Duodenal mucosa (tissue), 2 donors: ENCODE data around the gene NFIC.
"Not testable (repeated sequence)": the region's sequence is repeated elsewhere in the genome, so short reads cannot be mapped to it uniquely, and the experiment has no call there.

Source experiments
- H3K27ac ChIP-seq: one replicate; pipeline ENCODE4 v1.7.0; 2013; ENCODE audit warnings: low read depth, low read length
- H3K27me3 ChIP-seq, 2 donors: one replicate each; pipeline ENCODE4 v1.7.0; 2013; ENCODE audit warnings: low read length in 2 of 2, control low read depth in 1 of 2; ENCODE audit not compliant: insufficient read depth in 2 of 2, control insufficient read depth in 1 of 2
- H3K36me3 ChIP-seq, 2 donors: one replicate each; pipeline ENCODE4 v1.7.0; 2013; ENCODE audit warnings: low read length in 2 of 2, control low read depth in 1 of 2; ENCODE audit not compliant: insufficient read depth in 2 of 2, control insufficient read depth in 1 of 2
- H3K4me1 ChIP-seq, 2 donors: one replicate each; pipeline ENCODE4 v1.7.0; 2013; ENCODE audit warnings: low read length in 2 of 2, control low read depth in 1 of 2; ENCODE audit not compliant: insufficient read depth in 2 of 2, control insufficient read depth in 1 of 2
- H3K4me3 ChIP-seq, 2 donors: one replicate each; pipeline ENCODE4 v1.7.0; 2013; ENCODE audit warnings: low read length in 2 of 2, low read depth in 1 of 2
- H3K9ac ChIP-seq, 2 donors: one replicate each; pipeline ENCODE4 v1.7.0; 2013; ENCODE audit warnings: low read length in 2 of 2, low read depth in 1 of 2
- H3K9me3 ChIP-seq, 2 donors: one replicate each; pipeline ENCODE4 v1.7.0; 2013; ENCODE audit warnings: low read length in 2 of 2, control low read depth in 1 of 2; ENCODE audit not compliant: control insufficient read depth in 1 of 2

The NFIC gene

GRCh38 chr19:3500429-3501101 is 134.2 kb downstream of the NFIC start, which contains the start of gene DOHH:
TSS of gene DOHH (minus strand) at chr19:3500674. CDS start at chr19:3496814, 3,860 bp downstream.
- Histone ChIP-seq H3K27me3 (no peaks in the 10 kb centered on the region), H3K4me1 (peaks cover 10 to 18% of the 10 kb centered on the region in 2 donors), H3K9ac (peak within 1 kb of the TSS; percentile 81 to 96), H3K36me3 (peaks cover 0 to 17% of the 10 kb centered on the region in 2 donors), H3K4me3 (peak within 1 kb of the TSS; percentile 80 to 97), H3K27ac (peak within 1 kb of the TSS; percentile 94), H3K9me3 (no peaks in the 10 kb centered on the region)

- H3K4me1 ChIP-seq: peaks cover 10 to 20% of the 10 kb centered on the region in 2 donors
- H3K36me3 ChIP-seq: peaks cover 0 to 7% of the 10 kb centered on the region in 2 donors
- no peak overlapping the region for H3K27ac ChIP-seq
- no peaks in the 10 kb centered on the region for H3K27me3 ChIP-seq
- H3K4me3 ChIP-seq: no peak overlapping the region
- H3K9me3 ChIP-seq: no peaks in the 10 kb centered on the region
- H3K9ac ChIP-seq: no peak overlapping the region
Observed at GRCh38 chr19:3501780-3502179, 135.4 kb downstream of the NFIC start.

- Histone ChIP-seq H3K4me1 (peaks cover 18 to 28% of the 10 kb centered on the region in 2 donors), H3K36me3 (no peaks in the 10 kb centered on the region), H3K27me3 (no peaks in the 10 kb centered on the region), H3K4me3 (no peak overlapping the region), H3K27ac (no peak overlapping the region), H3K9me3 (no peaks in the 10 kb centered on the region), H3K9ac (no peak overlapping the region)
Observed at GRCh38 chr19:3503036-3503572, 136.7 kb downstream of the NFIC start.

GRCh38 chr19:3504735-3505134 is 138.4 kb downstream of the NFIC start:
- Histone ChIP-seq H3K36me3 (peaks cover 8% of the 10 kb centered on the region in 2 donors), H3K4me1 (peaks cover 15 to 26% of the 10 kb centered on the region in 2 donors), H3K27ac (no peak overlapping the region), H3K9ac (peak overlapping the region in 1 of 2 donors; percentile 25), H3K4me3 (no peak overlapping the region), H3K27me3 (no peaks in the 10 kb centered on the region), H3K9me3 (no peaks in the 10 kb centered on the region)

GRCh38 chr19:3505598-3506383 is 139.4 kb downstream of the NFIC start, which contains the start of gene FZR1:
TSS of gene FZR1 (plus strand) at chr19:3506311. CDS start at chr19:3522990, 16,679 bp downstream.
- Histone ChIP-seq H3K4me1 (peaks cover 11 to 21% of the 10 kb centered on the region in 2 donors), H3K4me3 (peak within 1 kb of the TSS; percentile 86 to 94), H3K27me3 (no peaks in the 10 kb centered on the region), H3K9me3 (no peaks in the 10 kb centered on the region), H3K9ac (peak within 1 kb of the TSS; percentile 84 to 91), H3K36me3 (peaks cover 8 to 18% of the 10 kb centered on the region in 2 donors), H3K27ac (peak within 1 kb of the TSS; percentile 93)

GRCh38 chr19:3506384-3507340 is 140.3 kb downstream of the NFIC start:
- Histone ChIP-seq H3K4me3 (peak overlapping the region; percentile 86 to 88), H3K9ac (peak overlapping the region; percentile 61 to 84), H3K27ac (peak overlapping the region; percentile 50), H3K9me3 (no peaks in the 10 kb centered on the region), H3K36me3 (peaks cover 8 to 24% of the 10 kb centered on the region in 2 donors), H3K27me3 (no peaks in the 10 kb centered on the region), H3K4me1 (peaks cover 8 to 20% of the 10 kb centered on the region in 2 donors)

GRCh38 chr19:3507371-3508120 is 141.2 kb downstream of the NFIC start:
- Histone ChIP-seq H3K4me1 (peaks cover 8 to 20% of the 10 kb centered on the region in 2 donors), H3K9ac (peak overlapping the region; percentile 61 to 84), H3K4me3 (peak overlapping the region; percentile 86 to 88), H3K9me3 (no peaks in the 10 kb centered on the region), H3K27ac (peak overlapping the region; percentile 47), H3K27me3 (no peaks in the 10 kb centered on the region), H3K36me3 (peaks cover 8 to 30% of the 10 kb centered on the region in 2 donors)

- H3K27ac ChIP-seq: not testable (repeated sequence)
- peak overlapping the region in 1 of 2 donors; percentile 43 for H3K9ac ChIP-seq
Observed at GRCh38 chr19:3508121-3508661, 141.8 kb downstream of the NFIC start.

More at GRCh38 chr19:3508121-3508661, 141.8 kb downstream of the NFIC start:
- H3K36me3 ChIP-seq: peaks cover 8 to 30% of the 10 kb centered on the region in 2 donors
- peaks cover 12 to 21% of the 10 kb centered on the region in 2 donors for H3K4me1 ChIP-seq
- not testable (repeated sequence) for H3K27me3 ChIP-seq, H3K4me3 ChIP-seq, H3K9me3 ChIP-seq
